Spinal cord (tissue), 10 donors: ENCODE results near the gene NHSL2. TPM values are rescaled to one million over a fixed set of nuclear protein-coding genes. Genes with fewer than 3 reads are reported as not detected.

Experiments
- DNase-seq, 6 donors: peaks; one replicate each; pipeline versions ENCODE4 v3.0.0 to v3.0.0-alpha.2; 2013 to 2015; ENCODE audit warnings: low spot score in 6 of 6, low read depth in 4 of 6
- H3K27ac ChIP-seq: one replicate; pipeline ENCODE4 v1.5.1; 2013; ENCODE audit warnings: low read depth, low read length, control low read depth
- H3K27me3 ChIP-seq: one replicate; pipeline ENCODE4 v1.6.1; 2013; ENCODE audit warnings: low read length; ENCODE audit not compliant: control insufficient read depth, insufficient read depth
- H3K36me3 ChIP-seq: one replicate; pipeline ENCODE4 v1.6.1; 2013; ENCODE audit warnings: low read length; ENCODE audit not compliant: control insufficient read depth, insufficient read depth
- H3K4me1 ChIP-seq: one replicate; pipeline ENCODE4 v1.6.1; 2013; ENCODE audit warnings: low read length; ENCODE audit not compliant: control insufficient read depth, insufficient read depth
- H3K4me3 ChIP-seq: one replicate; pipeline ENCODE4 v1.5.1; 2013; ENCODE audit warnings: low read depth, low read length, control low read depth
- H3K9me3 ChIP-seq: one replicate; pipeline ENCODE4 v1.6.1; 2013; ENCODE audit warnings: low read length; ENCODE audit not compliant: control insufficient read depth, insufficient read depth
- WGBS: methylation state at CpG from one replicate; pipeline ENCODE4 v1.1.5; 2013; ENCODE audit warnings: missing lambda C conversion rate; ENCODE audit not compliant: insufficient coverage; 5-methylcytosine and 5-hydroxymethylcytosine counted together
- polyA plus RNA-seq, 2 donors: library from polyadenylated mRNA; unstranded; fragments of 120-200 nt; gene quantifications; one replicate each; pipeline ENCODE4 v1.2.1, GENCODE V29; 2013; ENCODE audit not compliant: insufficient read length in 2 of 2
- total RNA-seq, 2 donors: library from RNA; depleted of rRNA in 1 of 2; stranded (reverse); fragments of 120-200 nt in 1 of 2; fragments of >200 nt in 1 of 2; gene quantifications; one replicate each; pipeline versions ENCODE4 v1.2.3 to v1.2.4, GENCODE V29; 2013 to 2014
- donor health status: healthy.

Gene NHSL2
- total and polyA plus RNA-seq, 4 donors = 6.1 to 19.2 (median 8.5) TPM

DNA sequence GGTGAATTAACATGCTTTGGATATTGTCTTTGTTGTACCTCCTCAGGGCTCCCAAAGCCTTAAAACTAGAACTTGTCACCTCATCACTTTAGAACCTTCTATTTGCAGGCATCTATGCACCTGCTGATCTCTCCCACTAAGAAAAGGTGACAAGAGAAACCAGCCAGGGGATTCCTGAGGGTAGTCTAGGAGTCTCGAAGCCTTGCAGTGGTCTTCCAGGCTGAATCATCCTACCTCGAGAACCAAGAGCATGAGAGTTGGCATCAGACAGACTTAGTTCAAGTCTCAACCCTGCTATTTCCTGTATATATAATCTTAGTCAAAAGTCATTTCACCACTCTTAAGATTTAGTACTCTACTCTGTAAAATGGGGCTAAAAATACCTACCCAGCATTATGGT, 191.5 kb downstream of the NHSL2 start:
- Histone ChIP-seq H3K27ac (no peak overlapping the region), H3K9me3 (no peaks in the 10 kb centered on the region), H3K36me3 (no peaks in the 10 kb centered on the region), H3K4me1 (peaks cover 3% of the 10 kb centered on the region), H3K4me3 (no peak overlapping the region), H3K27me3 (peaks cover 14% of the 10 kb centered on the region)
- DNase-seq = no peak
- no CpG with 5 or more reads among the region's 2 CpGs for WGBS

DNA sequence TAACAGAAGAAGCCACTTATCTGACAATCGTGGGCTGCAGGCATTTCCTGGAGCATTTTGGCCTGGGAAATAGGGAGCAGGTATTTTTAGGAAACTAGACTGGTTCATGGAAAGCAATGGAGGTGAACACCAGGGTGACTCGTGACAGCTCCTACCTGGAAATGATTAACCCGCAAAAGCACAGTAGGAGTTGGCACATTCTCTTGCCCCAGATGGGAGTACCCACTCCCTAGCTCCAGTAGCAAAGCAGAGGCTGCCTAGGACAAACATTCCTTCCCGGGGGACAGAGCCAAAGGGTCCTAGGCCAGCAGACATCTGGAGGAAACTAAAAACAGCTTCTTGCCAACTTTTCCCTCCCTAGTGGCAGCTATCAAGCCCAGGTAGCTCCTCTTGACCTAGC, 192.1 kb downstream of the NHSL2 start:
- 58% methylated on average over 3 of the region's 4 CpGs for WGBS
- no peak for DNase-seq
- H3K27me3 ChIP-seq = peaks cover 14% of the 10 kb centered on the region
- H3K27ac ChIP-seq = no peak overlapping the region
- H3K9me3 ChIP-seq = no peaks in the 10 kb centered on the region
- H3K4me1 ChIP-seq = peaks cover 3% of the 10 kb centered on the region
- no peak overlapping the region for H3K4me3 ChIP-seq
- H3K36me3 ChIP-seq = no peaks in the 10 kb centered on the region

DNA sequence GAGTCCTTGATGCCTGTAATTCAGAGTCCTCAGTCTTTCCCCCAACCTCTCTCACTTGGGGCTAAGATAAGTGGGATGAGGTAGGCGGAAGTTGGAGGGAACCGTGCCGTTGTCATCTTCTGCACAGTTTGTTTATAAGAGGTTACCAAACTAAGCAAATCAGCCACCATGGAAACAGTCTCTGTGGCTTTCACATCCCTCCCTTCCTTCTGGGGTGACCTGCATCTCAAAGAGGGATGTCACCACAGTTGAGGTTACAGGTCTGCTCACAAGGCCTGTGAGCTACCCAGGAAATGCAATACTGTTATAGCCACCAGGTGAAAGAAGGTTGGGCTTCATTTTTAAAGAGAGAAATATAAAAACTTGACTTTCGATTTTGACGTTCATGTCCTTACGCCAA, 194.8 kb downstream of the NHSL2 start:
- peaks cover 3% of the 10 kb centered on the region for H3K4me1 ChIP-seq
- no peak overlapping the region for H3K4me3 ChIP-seq
- peaks cover 17% of the 10 kb centered on the region for H3K27me3 ChIP-seq
- DNase-seq = no peak
- H3K27ac ChIP-seq = no peak overlapping the region
- H3K9me3 ChIP-seq = no peaks in the 10 kb centered on the region
- 96% methylated on average over 3 of the region's 6 CpGs for WGBS
- H3K36me3 ChIP-seq = no peaks in the 10 kb centered on the region

- WGBS = 73% methylated on average over 6 of the region's 6 CpGs
- no peak overlapping the region for H3K27ac ChIP-seq
- H3K9me3 ChIP-seq = no peaks in the 10 kb centered on the region
- no peak for DNase-seq
- H3K4me3 ChIP-seq = no peak overlapping the region
- H3K36me3 ChIP-seq = no peaks in the 10 kb centered on the region
- H3K4me1 ChIP-seq = no peaks in the 10 kb centered on the region
- peaks cover 14% of the 10 kb centered on the region for H3K27me3 ChIP-seq
Observed at GRCh38 chrX:72107320-72107719, 196.7 kb downstream of the NHSL2 start.

DNA sequence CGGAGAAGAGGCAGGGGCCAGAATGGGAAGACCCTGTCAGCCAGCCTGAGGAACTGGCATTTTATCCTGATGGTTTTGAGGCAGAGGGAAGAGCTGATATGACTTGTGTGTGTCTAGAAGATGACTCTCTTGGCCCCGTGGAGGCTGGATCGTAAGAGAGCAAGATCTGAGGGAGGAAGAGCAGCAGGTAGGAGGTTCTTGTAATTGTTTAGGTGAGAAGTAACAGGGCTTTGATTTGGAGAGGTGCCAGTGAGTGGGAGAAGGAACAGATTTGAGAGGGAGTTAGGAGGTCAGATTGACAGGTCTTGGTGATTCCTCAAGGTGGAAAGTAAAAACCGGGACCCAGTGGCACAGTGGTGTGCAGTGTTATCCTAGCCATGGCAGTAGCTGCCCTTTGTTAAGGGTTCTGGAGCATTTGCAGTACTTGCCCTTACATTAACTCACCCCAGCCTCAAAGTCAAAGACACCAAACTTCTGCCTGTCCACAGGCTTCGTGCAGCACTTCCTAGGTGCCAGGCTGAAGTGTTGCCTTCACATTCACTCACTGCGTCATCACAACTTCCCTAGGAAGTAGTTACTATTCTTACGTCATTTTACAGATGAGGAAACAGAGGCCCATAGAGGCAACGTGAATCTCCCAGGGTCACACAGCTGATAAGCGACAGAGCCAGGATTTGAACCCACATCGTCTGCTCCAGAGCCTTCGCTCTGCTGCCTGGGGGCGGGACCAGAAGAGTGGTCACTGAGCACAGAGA, 197.4 kb downstream of the NHSL2 start:
- H3K36me3 ChIP-seq = no peaks in the 10 kb centered on the region
- H3K27me3 ChIP-seq = peaks cover 12% of the 10 kb centered on the region
- no peak for DNase-seq
- H3K4me3 ChIP-seq = no peak overlapping the region
- no peak overlapping the region for H3K27ac ChIP-seq
- H3K9me3 ChIP-seq = no peaks in the 10 kb centered on the region
- H3K4me1 ChIP-seq = no peaks in the 10 kb centered on the region
- 81% methylated on average over 11 of the region's 12 CpGs for WGBS

GRCh38 chrX:72108666-72109065, 198.0 kb downstream of the NHSL2 start:
- Histone ChIP-seq H3K27me3 (peaks cover 14% of the 10 kb centered on the region), H3K36me3 (no peaks in the 10 kb centered on the region), H3K4me1 (no peaks in the 10 kb centered on the region), H3K9me3 (no peaks in the 10 kb centered on the region), H3K4me3 (no peak overlapping the region), H3K27ac (no peak overlapping the region)
- 85% methylated on average over 6 of the region's 10 CpGs for WGBS
- no peak for DNase-seq

DNA sequence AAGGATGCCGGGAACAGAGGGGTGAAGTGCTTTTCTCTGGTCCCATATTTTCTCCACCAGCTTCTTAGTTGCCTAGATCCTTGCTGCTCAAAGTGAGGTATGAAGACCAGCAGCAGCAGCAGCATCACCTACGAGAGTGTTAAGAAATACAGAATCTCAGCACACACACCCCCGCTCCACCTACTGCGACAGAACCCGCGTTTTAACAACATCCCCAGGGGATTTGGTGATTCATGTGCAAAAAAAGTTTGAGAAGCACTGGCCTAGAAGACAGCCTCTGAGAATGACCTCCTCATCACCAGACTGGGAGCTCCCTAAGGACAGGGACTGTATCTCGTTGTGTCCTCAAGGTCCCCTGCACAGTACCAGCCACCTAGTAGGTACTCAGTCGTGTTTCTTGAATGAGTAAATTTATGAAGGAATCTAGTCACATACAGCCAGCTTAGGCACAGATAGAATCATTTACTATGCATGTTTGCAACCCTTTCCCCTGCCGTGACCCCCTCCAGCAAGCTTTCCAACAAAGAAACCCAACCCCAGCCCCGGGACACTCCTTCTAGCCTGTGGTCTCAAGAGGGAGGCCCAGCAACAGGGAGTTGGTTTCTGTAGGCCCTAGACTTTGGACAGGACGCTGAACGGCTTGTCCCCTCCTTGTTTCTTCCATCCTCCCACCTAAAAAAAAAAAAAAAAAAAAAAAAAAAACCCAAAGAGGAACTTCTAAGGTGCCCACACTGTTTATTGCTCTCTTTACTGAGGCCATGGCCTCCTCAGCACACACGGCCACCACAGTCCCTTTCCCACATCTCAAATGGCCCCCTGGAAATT, 199.6 kb downstream of the NHSL2 start:
- 60% methylated on average over 7 of the region's 13 CpGs for WGBS
- Histone ChIP-seq H3K9me3 (no peaks in the 10 kb centered on the region), H3K4me1 (no peaks in the 10 kb centered on the region), H3K36me3 (no peaks in the 10 kb centered on the region), H3K4me3 (no peak overlapping the region), H3K27me3 (peaks cover 16% of the 10 kb centered on the region), H3K27ac (no peak overlapping the region)
- no peak for DNase-seq

DNA sequence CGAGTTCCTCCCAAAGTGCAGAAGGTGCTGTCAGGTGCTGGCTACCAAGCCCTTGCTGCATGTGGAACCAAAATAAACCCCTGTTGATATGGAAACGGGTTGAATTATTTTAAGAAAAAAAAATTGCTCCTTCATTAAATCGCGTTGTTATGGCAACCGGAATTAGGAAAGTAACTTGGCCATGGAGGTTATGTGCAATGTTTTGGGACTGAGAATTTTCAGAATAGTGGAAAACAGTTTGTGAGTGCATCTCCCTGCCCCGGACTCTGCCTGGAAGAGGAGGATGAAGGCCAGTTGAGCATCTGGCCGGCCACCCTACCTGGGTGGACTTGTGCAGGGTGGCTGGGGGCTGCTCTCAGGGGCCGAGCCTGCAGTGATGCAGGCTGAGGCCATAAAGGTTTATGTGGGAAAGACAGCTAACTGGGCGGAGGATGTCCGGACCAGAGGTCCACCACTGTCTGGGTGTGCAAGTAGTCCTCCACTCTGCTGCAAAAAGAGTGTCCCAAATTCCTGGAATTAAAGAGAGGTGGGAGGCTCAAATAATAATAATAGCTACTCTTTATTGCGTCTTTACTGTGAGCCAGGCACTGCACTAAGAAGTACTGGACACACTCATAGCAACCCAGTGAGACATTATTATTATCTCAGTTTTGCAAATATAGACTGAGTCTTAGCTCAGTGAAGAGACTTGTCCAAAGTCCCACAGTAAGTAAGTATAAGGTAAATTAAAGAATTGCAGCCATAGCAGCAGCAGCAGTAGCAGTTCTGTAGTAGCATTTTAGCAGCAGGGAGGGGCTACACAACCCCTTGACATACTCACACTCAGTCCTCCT, 200.4 kb downstream of the NHSL2 start:
- Histone ChIP-seq H3K4me1 (no peaks in the 10 kb centered on the region), H3K4me3 (no peak overlapping the region), H3K9me3 (no peaks in the 10 kb centered on the region), H3K27me3 (peaks cover 16% of the 10 kb centered on the region), H3K27ac (no peak overlapping the region), H3K36me3 (no peaks in the 10 kb centered on the region)
- DNase-seq = peak in 2 of 6 donors; percentile 21 to 24
- 77% methylated on average over 9 of the region's 11 CpGs for WGBS

GRCh38 chrX:72113461-72113860, 202.8 kb downstream of the NHSL2 start:
- no peak for DNase-seq
- Histone ChIP-seq H3K27me3 (peaks cover 17% of the 10 kb centered on the region), H3K9me3 (no peaks in the 10 kb centered on the region), H3K27ac (no peak overlapping the region), H3K36me3 (no peaks in the 10 kb centered on the region), H3K4me3 (no peak overlapping the region), H3K4me1 (no peaks in the 10 kb centered on the region)
- 70% methylated on average over 6 of the region's 6 CpGs for WGBS
